Measurements from ENCODE around the gene CXADR. TPM values are rescaled to one million over a fixed set of nuclear protein-coding genes. Genes with fewer than 3 reads are reported as not detected.

Gene CXADR
- total and polyA plus RNA-seq, 9 of the 15 experiments (the other 6 are each of a cell fraction or from before 2014, with no cell fraction given) = 0.01 to 0.41 (median 0.14) TPM

DNA sequence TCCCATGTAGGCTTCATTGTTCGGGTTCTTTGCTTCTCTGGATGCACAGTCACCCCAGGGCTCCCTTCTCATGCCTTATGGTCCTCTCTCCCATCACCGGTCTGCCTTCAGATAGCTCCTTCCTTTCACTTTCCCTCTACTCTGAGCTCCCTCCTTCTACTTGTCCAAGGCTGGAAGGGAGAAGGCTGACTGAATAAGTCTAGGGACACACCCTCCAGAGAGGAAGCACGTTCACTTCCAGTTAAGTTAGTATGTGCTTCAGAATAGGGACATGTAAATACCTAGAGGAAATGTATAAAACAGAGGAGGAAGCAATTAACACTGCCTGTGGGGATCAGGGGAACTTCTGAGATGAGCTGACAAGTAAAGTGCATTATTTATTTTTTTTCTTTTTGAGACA, 23.5 kb downstream of the CXADR start:
- ATAC-seq (no peak), DNase-seq (ENCODE audit: extremely low read depth in 1 of 4, low spot score in 3 of 4) (no peak), FAIRE-seq (no peak)
- TF ChIP-seq PHF21A (IDR thresholded peaks at IDR 0.05; ENCODE audit: borderline replicate concordance, low read depth) = no peak
- no peak for TF ChIP-seq ZFX (CRISPR knock-in tag; IDR thresholded peaks at IDR 0.05)
- TF ChIP-seq, protein P1, sequence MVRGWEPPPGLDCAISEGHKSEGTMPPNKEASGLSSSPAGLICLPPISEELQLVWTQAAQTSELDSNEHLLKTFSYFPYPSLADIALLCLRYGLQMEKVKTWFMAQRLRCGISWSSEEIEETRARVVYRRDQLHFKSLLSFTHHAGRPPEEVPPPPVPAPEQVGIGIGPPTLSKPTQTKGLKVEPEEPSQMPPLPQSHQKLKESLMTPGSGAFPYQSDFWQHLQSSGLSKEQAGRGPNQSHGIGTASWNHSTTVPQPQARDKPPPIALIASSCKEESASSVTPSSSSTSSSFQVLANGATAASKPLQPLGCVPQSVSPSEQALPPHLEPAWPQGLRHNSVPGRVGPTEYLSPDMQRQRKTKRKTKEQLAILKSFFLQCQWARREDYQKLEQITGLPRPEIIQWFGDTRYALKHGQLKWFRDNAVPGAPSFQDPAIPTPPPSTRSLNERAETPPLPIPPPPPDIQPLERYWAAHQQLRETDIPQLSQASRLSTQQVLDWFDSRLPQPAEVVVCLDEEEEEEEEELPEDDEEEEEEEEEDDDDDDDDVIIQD (CRISPR knock-in tag; IDR thresholded peaks at IDR 0.05) = no peak
- TF ChIP-seq GABPB2 (CRISPR knock-in tag; conservative IDR thresholded peaks at IDR 0.05) = no peak
- no peaks in the 10 kb centered on the region for H3K9me1 ChIP-seq (ENCODE audit: control insufficient read depth, insufficient read depth, low read length)
- H3K9ac ChIP-seq (ENCODE audit: insufficient read depth in 1 of 2, low read depth in 2 of 2, low read length in 2 of 2) = no peak overlapping the region
- H3K4me2 ChIP-seq (ENCODE audit: insufficient read depth, low read length) = no peak overlapping the region
- in situ Hi-C loops (cut with MboI) (no loop called here), intact Hi-C loops (cut with micrococcal nuclease) (no loop called here)
- no peaks in the 10 kb centered on the region for H3K79me2 ChIP-seq (ENCODE audit: control insufficient read depth, insufficient read depth, low read length)
- CTCF ChIA-PET (ENCODE audit: low intra/inter-chr PET ratio) = no interaction called here
- no peak overlapping the region for H3K27ac ChIP-seq (ENCODE audit: extremely low read depth, low read depth, low read length)
- no peak overlapping the region for H3K4me3 ChIP-seq
- H3K36me3 ChIP-seq (ENCODE audit: control insufficient read depth, insufficient read depth, low read length) = no peaks in the 10 kb centered on the region
- 0% methylated on average over 3 of the region's 3 CpGs for WGBS (ENCODE audit: insufficient coverage, low coverage, missing lambda C conversion rate)
- no peak overlapping the region for H2AFZ ChIP-seq (ENCODE audit: low read depth, low read length)
- no peaks in the 10 kb centered on the region for H3K4me1 ChIP-seq (replicated peaks in 1 of 2; ENCODE audit: control insufficient read depth in 2 of 2, insufficient read depth in 2 of 2, low read length in 2 of 2)
- POLR2A ChIA-PET = interaction anchor here (0.8 kb wide), 1 partner anchor 8 kb away, joined by 3 read pairs; no protein-coding TSS in a partner anchor
- H3K27me3 ChIP-seq (ENCODE audit: control insufficient read depth in 2 of 2, insufficient read depth in 2 of 2, low read length in 2 of 2) = 0 out of 5 replicates have a peak, but pooled peaks cover 0 to 4% of the 10 kb centered on the region in 2 experiments
- no peaks in the 10 kb centered on the region for H4K20me1 ChIP-seq (replicated peaks; ENCODE audit: control insufficient read depth, insufficient read depth, low read length)
- H3K9me3 ChIP-seq (replicated peaks; ENCODE audit: control insufficient read depth, insufficient read depth, low read depth, low read length) = no peaks in the 10 kb centered on the region
- no TSS peak for BruUV-seq (replicated peaks)

DNA sequence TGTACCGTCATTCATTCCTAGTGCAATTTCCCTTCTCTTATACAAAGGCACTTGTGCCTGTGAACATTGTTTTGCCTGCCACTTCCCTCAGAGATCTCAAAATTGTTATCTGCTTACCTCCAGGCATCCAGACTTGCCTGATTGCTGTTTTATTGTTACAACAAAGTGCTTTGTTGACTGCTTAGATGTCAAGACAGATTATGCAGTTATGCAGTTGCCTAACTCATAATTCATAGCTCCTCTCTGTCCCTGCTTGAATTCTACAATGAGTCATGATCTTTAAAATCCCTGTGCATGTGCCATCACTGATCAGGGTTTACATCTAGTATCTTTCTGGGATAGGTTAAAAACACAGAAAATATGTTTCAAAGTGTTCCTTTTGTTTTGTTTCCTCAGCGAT, 24.5 kb downstream of the CXADR start:
- intact Hi-C loops (cut with micrococcal nuclease) = no loop called here
- Histone ChIP-seq H4K20me1 (replicated peaks; ENCODE audit: control insufficient read depth, insufficient read depth, low read length) (no peaks in the 10 kb centered on the region), H3K79me2 (ENCODE audit: control insufficient read depth, insufficient read depth, low read length) (no peaks in the 10 kb centered on the region), H3K9ac (ENCODE audit: insufficient read depth in 1 of 2, low read depth in 2 of 2, low read length in 2 of 2) (no peak overlapping the region), H3K4me3 (no peak overlapping the region), H3K4me2 (ENCODE audit: insufficient read depth, low read length) (no peak overlapping the region), H2AFZ (ENCODE audit: low read depth, low read length) (no peak overlapping the region), H3K27me3 (ENCODE audit: control insufficient read depth in 2 of 2, insufficient read depth in 2 of 2, low read length in 2 of 2) (0 out of 5 replicates have a peak, but pooled peaks cover 0 to 4% of the 10 kb centered on the region in 2 experiments), H3K36me3 (ENCODE audit: control insufficient read depth, insufficient read depth, low read length) (no peaks in the 10 kb centered on the region), H3K9me3 (replicated peaks; ENCODE audit: control insufficient read depth, insufficient read depth, low read depth, low read length) (no peaks in the 10 kb centered on the region), H3K4me1 (replicated peaks in 1 of 2; ENCODE audit: control insufficient read depth in 2 of 2, insufficient read depth in 2 of 2, low read length in 2 of 2) (no peaks in the 10 kb centered on the region), H3K27ac (ENCODE audit: extremely low read depth, low read depth, low read length) (no peak overlapping the region), H3K9me1 (ENCODE audit: control insufficient read depth, insufficient read depth, low read length) (no peaks in the 10 kb centered on the region)
- FAIRE-seq (no peak), DNase-seq (ENCODE audit: extremely low read depth in 1 of 4, low spot score in 3 of 4) (no peak), ATAC-seq (no peak)
- POLR2A ChIA-PET = no interaction called here
- in situ Hi-C loops (cut with MboI) = no loop called here
- CTCF ChIA-PET (ENCODE audit: low intra/inter-chr PET ratio) = no interaction called here
- WGBS (ENCODE audit: insufficient coverage, low coverage, missing lambda C conversion rate) = 0% methylated on average over 2 of the region's 2 CpGs
- BruUV-seq (replicated peaks) = no TSS peak
- TF ChIP-seq, protein P2, sequence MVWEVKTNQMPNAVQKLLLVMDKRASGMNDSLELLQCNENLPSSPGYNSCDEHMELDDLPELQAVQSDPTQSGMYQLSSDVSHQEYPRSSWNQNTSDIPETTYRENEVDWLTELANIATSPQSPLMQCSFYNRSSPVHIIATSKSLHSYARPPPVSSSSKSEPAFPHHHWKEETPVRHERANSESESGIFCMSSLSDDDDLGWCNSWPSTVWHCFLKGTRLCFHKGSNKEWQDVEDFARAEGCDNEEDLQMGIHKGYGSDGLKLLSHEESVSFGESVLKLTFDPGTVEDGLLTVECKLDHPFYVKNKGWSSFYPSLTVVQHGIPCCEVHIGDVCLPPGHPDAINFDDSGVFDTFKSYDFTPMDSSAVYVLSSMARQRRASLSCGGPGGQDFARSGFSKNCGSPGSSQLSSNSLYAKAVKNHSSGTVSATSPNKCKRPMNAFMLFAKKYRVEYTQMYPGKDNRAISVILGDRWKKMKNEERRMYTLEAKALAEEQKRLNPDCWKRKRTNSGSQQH (CRISPR knock-in tag; IDR thresholded peaks at IDR 0.05) = no peak
- TF ChIP-seq, protein P3, sequence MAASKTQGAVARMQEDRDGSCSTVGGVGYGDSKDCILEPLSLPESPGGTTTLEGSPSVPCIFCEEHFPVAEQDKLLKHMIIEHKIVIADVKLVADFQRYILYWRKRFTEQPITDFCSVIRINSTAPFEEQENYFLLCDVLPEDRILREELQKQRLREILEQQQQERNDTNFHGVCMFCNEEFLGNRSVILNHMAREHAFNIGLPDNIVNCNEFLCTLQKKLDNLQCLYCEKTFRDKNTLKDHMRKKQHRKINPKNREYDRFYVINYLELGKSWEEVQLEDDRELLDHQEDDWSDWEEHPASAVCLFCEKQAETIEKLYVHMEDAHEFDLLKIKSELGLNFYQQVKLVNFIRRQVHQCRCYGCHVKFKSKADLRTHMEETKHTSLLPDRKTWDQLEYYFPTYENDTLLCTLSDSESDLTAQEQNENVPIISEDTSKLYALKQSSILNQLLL (CRISPR knock-in tag; IDR thresholded peaks at IDR 0.05; ENCODE audit: borderline replicate concordance) = no peak
- no peak for TF ChIP-seq GATA2 (CRISPR knock-in tag; IDR thresholded peaks at IDR 0.05)
- TF ChIP-seq ZNF561 (CRISPR knock-in tag; conservative IDR thresholded peaks at IDR 0.05) = no peak
- TF ChIP-seq, protein P4, sequence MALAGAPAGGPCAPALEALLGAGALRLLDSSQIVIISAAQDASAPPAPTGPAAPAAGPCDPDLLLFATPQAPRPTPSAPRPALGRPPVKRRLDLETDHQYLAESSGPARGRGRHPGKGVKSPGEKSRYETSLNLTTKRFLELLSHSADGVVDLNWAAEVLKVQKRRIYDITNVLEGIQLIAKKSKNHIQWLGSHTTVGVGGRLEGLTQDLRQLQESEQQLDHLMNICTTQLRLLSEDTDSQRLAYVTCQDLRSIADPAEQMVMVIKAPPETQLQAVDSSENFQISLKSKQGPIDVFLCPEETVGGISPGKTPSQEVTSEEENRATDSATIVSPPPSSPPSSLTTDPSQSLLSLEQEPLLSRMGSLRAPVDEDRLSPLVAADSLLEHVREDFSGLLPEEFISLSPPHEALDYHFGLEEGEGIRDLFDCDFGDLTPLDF (CRISPR knock-in tag; IDR thresholded peaks at IDR 0.05) = no peak

All from K562 (cell line).